B cell (primary cell): ENCODE data around the gene TRIM17. TPM values are rescaled to one million over a fixed set of nuclear protein-coding genes. Genes with fewer than 3 reads are reported as not detected.

Source experiments
- ATAC-seq: fragments of 200-7000 bp; cut with Tn5 transposase; one replicate; pipeline ENCODE4 v1.10.0; 2021; ENCODE audit warnings: low read depth, mild to moderate bottlenecking, moderate number of reproducible peaks, moderate library complexity
- CTCF ChIA-PET: fragments of 350-600 bp; sonication (Branson Sonifier 250); formaldehyde crosslinking; loops from one replicate; lab custom pipeline; 2021; ENCODE audit warnings: antibody characterized with exemption, inconsistent platforms; lab: Charles Lee
- POLR2A ChIA-PET: fragments of 350-600 bp; sonication (Branson Sonifier 250); formaldehyde crosslinking; loops from one replicate; lab custom pipeline; 2021; ENCODE audit warnings: antibody characterized with exemption; lab: Charles Lee
- DNase-seq: peaks from one replicate; pipeline ENCODE4 v3.0.0; 2013
- H2AFZ ChIP-seq: 2 replicates; pipeline ENCODE4 v1.6.1; 2012; ENCODE audit warnings: mild to moderate bottlenecking, low read depth, low read length; ENCODE audit not compliant: insufficient read depth, poor library complexity, severe bottlenecking
- H3K27ac ChIP-seq, 2 donors: 1 replicate in 1 of 2; 2 replicates in 1 of 2; pipeline ENCODE4 v1.5.1; 2012 to 2013; ENCODE audit warnings: low read length in 2 of 2, mild to moderate bottlenecking in 2 of 2, moderate library complexity in 1 of 2
- H3K27me3 ChIP-seq, 4 experiments: fragments of 200-600 bp in 1 of 4; sonication (generic) in 1 of 4; replicated peaks in 1 of 4; 1 replicate in 2 of 4; 2 replicates in 2 of 4; pipeline versions ENCODE4 v1.6.1 to v1.7.0; 2013 to 2016; ENCODE audit warnings: low read length in 3 of 4, mild to moderate bottlenecking in 2 of 4, mixed read lengths in 1 of 4, moderate library complexity in 1 of 4; ENCODE audit not compliant: insufficient read depth in 4 of 4, control insufficient read depth in 3 of 4; ENCODE audit errors: control extremely low read depth in 1 of 4
- H3K36me3 ChIP-seq, 2 experiments: replicated peaks in 1 of 2; 1 replicate in 1 of 2; 2 replicates in 1 of 2; pipeline versions ENCODE4 v1.6.1 to v1.7.1; 2013; ENCODE audit warnings: low read length in 1 of 2; ENCODE audit not compliant: insufficient read depth in 2 of 2, control insufficient read depth in 1 of 2; ENCODE audit errors: control extremely low read depth in 1 of 2, extremely low read depth in 1 of 2
- H3K4me1 ChIP-seq, 2 donors: fragments of 200-600 bp in 1 of 2; sonication (generic) in 1 of 2; 1 replicate in 1 of 2; 2 replicates in 1 of 2; pipeline versions ENCODE4 v1.5.1 to v1.6.1; 2013 to 2017; ENCODE audit warnings: low read length in 2 of 2; ENCODE audit not compliant: control insufficient read depth in 2 of 2, insufficient read depth in 2 of 2
- H3K4me2 ChIP-seq: replicated peaks from 2 replicates; pipeline ENCODE3; 2012; ENCODE audit warnings: mild to moderate bottlenecking, low read depth, low read length; ENCODE audit not compliant: poor library complexity, severe bottlenecking
- H3K4me3 ChIP-seq, 5 experiments: fragments of 200-600 bp in 1 of 5; sonication (generic) in 1 of 5; 1 replicate in 3 of 5; 2 replicates in 2 of 5; pipeline versions ENCODE4 v1.5.1 to v1.7.0; 2011 to 2016; ENCODE audit warnings: low read length in 4 of 5, mild to moderate bottlenecking in 4 of 5, low read depth in 2 of 5, control low read depth in 1 of 5, moderate library complexity in 1 of 5; ENCODE audit not compliant: insufficient read depth in 1 of 5; ENCODE audit errors: control extremely low read depth in 1 of 5, extremely low read depth in 1 of 5
- H3K79me2 ChIP-seq: fragments of 200-600 bp; sonication (generic); one replicate; pipeline ENCODE4 v1.6.0; 2016; ENCODE audit warnings: low read length; ENCODE audit not compliant: control insufficient read depth, insufficient read depth
- H3K9ac ChIP-seq: fragments of 200-600 bp; sonication (generic); 2 replicates; pipeline ENCODE4 v1.6.1; 2017; ENCODE audit warnings: mild to moderate bottlenecking, low read length, moderate library complexity
- H3K9me3 ChIP-seq, 3 donors: one replicate each; pipeline versions ENCODE4 v1.6.1 to v1.7.1; 2013; ENCODE audit warnings: low read length in 2 of 3; ENCODE audit not compliant: control insufficient read depth in 2 of 3, insufficient read depth in 1 of 3; ENCODE audit errors: control extremely low read depth in 1 of 3
- H4K20me1 ChIP-seq: 2 replicates; pipeline ENCODE4 v1.6.0; 2012; ENCODE audit warnings: mild to moderate bottlenecking, low read length; ENCODE audit not compliant: insufficient read depth, control insufficient read depth, poor library complexity, severe bottlenecking
- H3K27ac Mint-ChIP-seq: one replicate; pipeline ENCODE4 v1.8.0; 2021; ENCODE audit warnings: mixed read lengths
- H3K27me3 Mint-ChIP-seq: one replicate; pipeline ENCODE4 v1.8.0; 2021; ENCODE audit warnings: mixed read lengths
- H3K4me1 Mint-ChIP-seq: one replicate; pipeline ENCODE4 v1.8.0; 2021; ENCODE audit warnings: mixed read lengths
- H3K4me3 Mint-ChIP-seq: one replicate; pipeline ENCODE4 v1.8.0; 2021; ENCODE audit warnings: mixed read lengths
- H3K9me3 Mint-ChIP-seq: one replicate; pipeline ENCODE4 v1.8.0; 2022; ENCODE audit warnings: mixed read lengths; ENCODE audit not compliant: insufficient read depth
- EZH2 ChIP-seq: IDR thresholded peaks from 2 replicates; pipeline ENCODE4 v1.6.1; 2012; ENCODE audit warnings: borderline replicate concordance, low read depth, mild to moderate bottlenecking, moderate library complexity, low read length; ENCODE audit not compliant: insufficient read depth, poor library complexity, severe bottlenecking
- WGBS: methylation state at CpG from one replicate; pipeline ENCODE4 v1.1.5; 2013; ENCODE audit warnings: missing lambda C conversion rate; ENCODE audit not compliant: insufficient coverage; 5-methylcytosine and 5-hydroxymethylcytosine counted together
- intact Hi-C: fragments of 100-400 bp; cut with micrococcal nuclease; formaldehyde crosslinking; loops from one replicate; pipeline ENCODE4 v1.10.0; 2022
- polyA plus RNA-seq: library from polyadenylated mRNA; depleted of rRNA; stranded (reverse); fragments of >200 nt; gene quantifications from 2 replicates; pipeline ENCODE4 v1.2.3, GENCODE V29; 2012
- total RNA-seq, 2 donors: library from RNA; stranded (reverse); fragments of 120-200 nt in 1 of 2; gene quantifications; 1 replicate in 1 of 2; 2 replicates in 1 of 2; pipeline versions ENCODE4 v1.2.3 to v1.2.4, GENCODE V29; 2013 to 2022
- TF ChIP-seq, protein P1 (sequence below): fragments of 200-600 bp; IDR thresholded peaks from one replicate; pipeline ENCODE4 v1.8.0; 2022; ENCODE audit warnings: antibody characterized with exemption, mild to moderate bottlenecking

Gene TRIM17
- total and polyA plus RNA-seq, 2 donors (not counting 1 experiment from before 2014, with no cell fraction given) = not detected

GRCh38 chr1:228453022-228453560, 36.4 kb upstream of the TRIM17 start:
- H3K4me2 ChIP-seq = no peak overlapping the region
- H4K20me1 ChIP-seq = no peaks in the 10 kb centered on the region
- no peaks in the 10 kb centered on the region for H3K9me3 ChIP-seq
- ChIA-PET POLR2A (no interaction called here), CTCF (no interaction called here)
- Mint-ChIP-seq H3K27me3 (peaks cover 18% of the 10 kb centered on the region), H3K27ac (peak overlapping the region; percentile 41), H3K4me1 (peaks cover 16% of the 10 kb centered on the region), H3K4me3 (no peak overlapping the region), H3K9me3 (no peaks in the 10 kb centered on the region)
- H3K36me3 ChIP-seq = no peaks in the 10 kb centered on the region
- H3K4me3 ChIP-seq = no peak overlapping the region
- H3K4me1 ChIP-seq = peaks cover 11 to 12% of the 10 kb centered on the region in 2 donors
- DNase-seq (no peak), ATAC-seq (no peak)
- TF ChIP-seq, protein P1, sequence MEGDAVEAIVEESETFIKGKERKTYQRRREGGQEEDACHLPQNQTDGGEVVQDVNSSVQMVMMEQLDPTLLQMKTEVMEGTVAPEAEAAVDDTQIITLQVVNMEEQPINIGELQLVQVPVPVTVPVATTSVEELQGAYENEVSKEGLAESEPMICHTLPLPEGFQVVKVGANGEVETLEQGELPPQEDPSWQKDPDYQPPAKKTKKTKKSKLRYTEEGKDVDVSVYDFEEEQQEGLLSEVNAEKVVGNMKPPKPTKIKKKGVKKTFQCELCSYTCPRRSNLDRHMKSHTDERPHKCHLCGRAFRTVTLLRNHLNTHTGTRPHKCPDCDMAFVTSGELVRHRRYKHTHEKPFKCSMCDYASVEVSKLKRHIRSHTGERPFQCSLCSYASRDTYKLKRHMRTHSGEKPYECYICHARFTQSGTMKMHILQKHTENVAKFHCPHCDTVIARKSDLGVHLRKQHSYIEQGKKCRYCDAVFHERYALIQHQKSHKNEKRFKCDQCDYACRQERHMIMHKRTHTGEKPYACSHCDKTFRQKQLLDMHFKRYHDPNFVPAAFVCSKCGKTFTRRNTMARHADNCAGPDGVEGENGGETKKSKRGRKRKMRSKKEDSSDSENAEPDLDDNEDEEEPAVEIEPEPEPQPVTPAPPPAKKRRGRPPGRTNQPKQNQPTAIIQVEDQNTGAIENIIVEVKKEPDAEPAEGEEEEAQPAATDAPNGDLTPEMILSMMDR = no peak
- TF ChIP-seq EZH2 = no peak
- no peak overlapping the region for H3K9ac ChIP-seq
- WGBS = 88% methylated on average over 10 of the region's 10 CpGs
- no peaks in the 10 kb centered on the region for H3K79me2 ChIP-seq
- no peak overlapping the region for H2AFZ ChIP-seq
- intact Hi-C loops = no loop called here
- no peak overlapping the region for H3K27ac ChIP-seq
- peaks cover 0 to 15% (median 2%) of the 10 kb centered on the region in 4 experiments for H3K27me3 ChIP-seq

GRCh38 chr1:228452194-228453021, 35.7 kb upstream of the TRIM17 start:
- no peak for TF ChIP-seq EZH2
- TF ChIP-seq, protein P1 = no peak
- H3K4me2 ChIP-seq = no peak overlapping the region
- H3K9ac ChIP-seq = no peak overlapping the region
- H4K20me1 ChIP-seq = no peaks in the 10 kb centered on the region
- ChIA-PET POLR2A (no interaction called here), CTCF (no interaction called here)
- no peaks in the 10 kb centered on the region for H3K9me3 Mint-ChIP-seq
- no peaks in the 10 kb centered on the region for H3K36me3 ChIP-seq
- H3K4me3 ChIP-seq = no peak overlapping the region
- no peak overlapping the region for H3K27ac Mint-ChIP-seq
- no peak for ATAC-seq
- H3K4me1 ChIP-seq = peaks cover 5% of the 10 kb centered on the region in 2 donors
- H3K4me1 Mint-ChIP-seq = peaks cover 9% of the 10 kb centered on the region
- H3K27me3 Mint-ChIP-seq = peaks cover 22% of the 10 kb centered on the region
- no peak overlapping the region for H3K4me3 Mint-ChIP-seq
- DNase-seq = no peak
- intact Hi-C loops = no loop called here
- H2AFZ ChIP-seq = no peak overlapping the region
- no peaks in the 10 kb centered on the region for H3K79me2 ChIP-seq
- 80% methylated on average over 5 of the region's 10 CpGs for WGBS
- H3K9me3 ChIP-seq = no peaks in the 10 kb centered on the region
- peaks cover 0 to 8% (median 2%) of the 10 kb centered on the region in 4 experiments for H3K27me3 ChIP-seq
- H3K27ac ChIP-seq = no peak overlapping the region
